ENCODE data around the gene KIAA0825. TPM values are rescaled to one million over a fixed set of nuclear protein-coding genes. Genes with fewer than 3 reads are reported as not detected.

The KIAA0825 gene
- polyA plus RNA-seq, 1 of the 3 experiments (the other 2 are of a cell fraction): 0.61 TPM

DNA sequence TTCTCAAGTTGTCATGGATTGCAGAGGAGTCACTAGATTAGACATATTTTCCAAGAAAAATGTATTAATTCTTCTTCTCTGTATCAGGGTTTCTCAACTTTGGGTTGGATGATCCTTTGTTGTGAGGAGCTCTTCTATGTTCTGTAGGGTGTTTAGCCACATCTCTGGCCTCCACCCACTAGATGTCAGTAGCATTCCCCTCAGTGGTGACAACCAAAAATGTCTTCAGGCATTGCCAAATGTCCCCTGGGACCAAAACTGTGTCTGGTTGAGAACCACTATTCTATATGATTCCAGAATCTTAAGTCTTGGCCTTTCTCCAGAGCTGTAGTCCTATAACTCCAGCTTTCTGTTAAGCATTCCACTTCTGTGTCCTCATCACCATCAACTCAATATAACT, 220.9 kb downstream of the KIAA0825 start:
- H3F3A ChIP-seq (replicated peaks; ENCODE audit: insufficient read depth): no peaks in the 10 kb centered on the region
- no peak for DNase-seq
- no peak overlapping the region for H3K27ac ChIP-seq (ENCODE audit: low read depth in 2 of 2, low read length in 1 of 2)
- H3K9me3 ChIP-seq: no peaks in the 10 kb centered on the region
- TF ChIP-seq, protein P1, sequence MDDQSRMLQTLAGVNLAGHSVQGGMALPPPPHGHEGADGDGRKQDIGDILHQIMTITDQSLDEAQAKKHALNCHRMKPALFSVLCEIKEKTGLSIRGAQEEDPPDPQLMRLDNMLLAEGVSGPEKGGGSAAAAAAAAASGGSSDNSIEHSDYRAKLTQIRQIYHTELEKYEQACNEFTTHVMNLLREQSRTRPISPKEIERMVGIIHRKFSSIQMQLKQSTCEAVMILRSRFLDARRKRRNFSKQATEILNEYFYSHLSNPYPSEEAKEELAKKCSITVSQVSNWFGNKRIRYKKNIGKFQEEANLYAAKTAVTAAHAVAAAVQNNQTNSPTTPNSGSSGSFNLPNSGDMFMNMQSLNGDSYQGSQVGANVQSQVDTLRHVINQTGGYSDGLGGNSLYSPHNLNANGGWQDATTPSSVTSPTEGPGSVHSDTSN (IDR thresholded peaks at IDR 0.05): no peak
- TF ChIP-seq CHD2 (IDR thresholded peaks at IDR 0.05; ENCODE audit: low read length, partially characterized antibody) (no peak), ELF1 (IDR thresholded peaks at IDR 0.05) (no peak)
- no peaks in the 10 kb centered on the region for H4K20me1 ChIP-seq (ENCODE audit: insufficient read depth)
- no peak overlapping the region for H3K4me3 ChIP-seq (ENCODE audit: low read depth in 2 of 2, low read length in 1 of 2)
- CTCF ChIA-PET: no interaction called here
- H3K79me2 ChIP-seq (ENCODE audit: insufficient read depth): no peaks in the 10 kb centered on the region
- H3K4me2 ChIP-seq: no peak overlapping the region
- POLR2A ChIA-PET: no interaction called here
- H3K9ac ChIP-seq: no peak overlapping the region
- H3K36me3 ChIP-seq (replicated peaks in 1 of 2; ENCODE audit: control insufficient read depth in 1 of 2, insufficient read depth in 2 of 2, low read length in 1 of 2): no peaks in the 10 kb centered on the region
- no peaks in the 10 kb centered on the region for H3K9me2 ChIP-seq
- no peaks in the 10 kb centered on the region for H3K27me3 ChIP-seq (ENCODE audit: insufficient read depth)
- no peak overlapping the region for H2AFZ ChIP-seq (ENCODE audit: low read depth)
- peaks cover 0 to 2% of the 10 kb centered on the region in 2 experiments; a peak in 1 of 4 replicates for H3K4me1 ChIP-seq (ENCODE audit: control insufficient read depth in 1 of 2, insufficient read depth in 2 of 2, low read depth in 1 of 2, low read length in 1 of 2)

DNA sequence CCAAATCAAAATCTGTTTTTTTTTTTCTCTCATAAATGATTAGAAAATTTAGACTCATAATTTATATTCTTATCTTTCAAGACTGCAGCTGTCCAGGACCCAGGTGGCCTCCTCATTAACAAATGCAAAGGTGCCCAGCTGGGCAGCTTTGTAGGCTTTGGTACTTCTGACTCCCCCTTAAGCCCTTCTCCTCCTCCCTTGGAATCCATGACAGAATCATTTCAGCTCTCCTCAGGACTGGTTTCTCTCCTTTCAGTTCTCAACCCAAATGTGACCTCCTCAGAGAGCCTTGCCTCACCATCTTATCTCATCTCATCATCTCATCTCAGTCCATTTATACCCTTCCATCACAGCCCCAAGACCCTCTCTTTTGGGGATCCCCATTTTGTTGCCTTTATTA, 221.7 kb downstream of the KIAA0825 start:
- Histone ChIP-seq H3K79me2 (ENCODE audit: insufficient read depth) (no peaks in the 10 kb centered on the region), H3F3A (replicated peaks; ENCODE audit: insufficient read depth) (no peaks in the 10 kb centered on the region), H3K9ac (no peak overlapping the region), H3K27ac (ENCODE audit: low read depth in 2 of 2, low read length in 1 of 2) (no peak overlapping the region), H3K9me3 (no peaks in the 10 kb centered on the region), H3K4me2 (no peak overlapping the region), H3K4me1 (ENCODE audit: control insufficient read depth in 1 of 2, insufficient read depth in 2 of 2, low read depth in 1 of 2, low read length in 1 of 2) (peaks cover 0 to 2% of the 10 kb centered on the region in 2 experiments; a peak in 1 of 4 replicates), H3K36me3 (replicated peaks in 1 of 2; ENCODE audit: control insufficient read depth in 1 of 2, insufficient read depth in 2 of 2, low read length in 1 of 2) (no peaks in the 10 kb centered on the region), H2AFZ (ENCODE audit: low read depth) (no peak overlapping the region), H4K20me1 (ENCODE audit: insufficient read depth) (no peaks in the 10 kb centered on the region), H3K27me3 (ENCODE audit: insufficient read depth) (no peaks in the 10 kb centered on the region), H3K4me3 (ENCODE audit: low read depth in 2 of 2, low read length in 1 of 2) (no peak overlapping the region), H3K9me2 (no peaks in the 10 kb centered on the region)
- POLR2A ChIA-PET: no interaction called here
- DNase-seq: no peak
- CTCF ChIA-PET: interaction anchor here (0.5 kb wide), 1 partner anchor 509 kb away, joined by 3 read pairs; no protein-coding TSS in a partner anchor
- TF ChIP-seq, protein P2, sequence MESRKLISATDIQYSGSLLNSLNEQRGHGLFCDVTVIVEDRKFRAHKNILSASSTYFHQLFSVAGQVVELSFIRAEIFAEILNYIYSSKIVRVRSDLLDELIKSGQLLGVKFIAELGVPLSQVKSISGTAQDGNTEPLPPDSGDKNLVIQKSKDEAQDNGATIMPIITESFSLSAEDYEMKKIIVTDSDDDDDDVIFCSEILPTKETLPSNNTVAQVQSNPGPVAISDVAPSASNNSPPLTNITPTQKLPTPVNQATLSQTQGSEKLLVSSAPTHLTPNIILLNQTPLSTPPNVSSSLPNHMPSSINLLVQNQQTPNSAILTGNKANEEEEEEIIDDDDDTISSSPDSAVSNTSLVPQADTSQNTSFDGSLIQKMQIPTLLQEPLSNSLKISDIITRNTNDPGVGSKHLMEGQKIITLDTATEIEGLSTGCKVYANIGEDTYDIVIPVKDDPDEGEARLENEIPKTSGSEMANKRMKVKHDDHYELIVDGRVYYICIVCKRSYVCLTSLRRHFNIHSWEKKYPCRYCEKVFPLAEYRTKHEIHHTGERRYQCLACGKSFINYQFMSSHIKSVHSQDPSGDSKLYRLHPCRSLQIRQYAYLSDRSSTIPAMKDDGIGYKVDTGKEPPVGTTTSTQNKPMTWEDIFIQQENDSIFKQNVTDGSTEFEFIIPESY (IDR thresholded peaks at IDR 0.05; ENCODE audit: borderline replicate concordance, low read depth): no peak
- TF ChIP-seq MEF2A (IDR thresholded peaks at IDR 0.05; ENCODE audit: borderline replicate concordance, low read depth) (no peak), JUND (IDR thresholded peaks at IDR 0.05) (no peak), RCOR1 (IDR thresholded peaks at IDR 0.05; ENCODE audit: low read length) (no peak), TAF1 (IDR thresholded peaks at IDR 0.05; ENCODE audit: borderline replicate concordance, low read depth, low read length) (no peak), NFIC (IDR thresholded peaks at IDR 0.05; ENCODE audit: borderline replicate concordance) (no peak), RAD21 (IDR thresholded peaks at IDR 0.05; ENCODE audit: low read length) (no peak), MXI1 (IDR thresholded peaks at IDR 0.05; ENCODE audit: low read depth, low read length) (no peak), ELF1 (IDR thresholded peaks at IDR 0.05) (no peak)
